Activated CD4-positive, alpha-beta T cell treated with anti-CD3 and anti-CD28 coated beads, Interleukin-2, amount 10 ng/mL, durations not matched to agents 7 days and 5 days (primary cell): ENCODE results near the gene RNF31. TPM values are rescaled to one million over a fixed set of nuclear protein-coding genes. Genes with fewer than 3 reads are reported as not detected.

Experiments used
- CTCF ChIA-PET: fragments of 350-600 bp; sonication (Branson Sonifier 250); formaldehyde crosslinking; loops from one replicate; lab custom pipeline; 2021; ENCODE audit warnings: antibody characterized with exemption; lab: Charles Lee
- POLR2A ChIA-PET: fragments of 350-600 bp; sonication (Branson Sonifier 250); formaldehyde crosslinking; loops from one replicate; lab custom pipeline; 2021; ENCODE audit warnings: antibody characterized with exemption; lab: Charles Lee
- DNase-seq: peaks from one replicate; pipeline ENCODE4 v3.0.0-alpha.2; 2020
- H3K27ac Mint-ChIP-seq: one replicate; pipeline ENCODE4 v1.8.0; 2021; ENCODE audit warnings: mild to moderate bottlenecking, moderate library complexity, mixed read lengths
- H3K27me3 Mint-ChIP-seq: one replicate; pipeline ENCODE4 v1.8.0; 2021; ENCODE audit warnings: mixed read lengths
- H3K36me3 Mint-ChIP-seq: one replicate; pipeline ENCODE4 v1.8.0; 2021; ENCODE audit warnings: low read depth, mixed read lengths
- H3K4me1 Mint-ChIP-seq: one replicate; pipeline ENCODE4 v1.8.0; 2021; ENCODE audit warnings: mixed read lengths
- H3K4me3 Mint-ChIP-seq: one replicate; pipeline ENCODE4 v1.8.0; 2021; ENCODE audit warnings: mild to moderate bottlenecking, moderate library complexity, mixed read lengths
- H3K9me3 Mint-ChIP-seq: one replicate; pipeline ENCODE4 v1.8.0; 2021; ENCODE audit warnings: mixed read lengths
- total RNA-seq, 2 experiments: library from RNA; stranded (reverse); gene quantifications; one replicate each; pipeline ENCODE4 v1.2.3, GENCODE V29; 2021

RNF31 gene
- total RNA-seq, 2 experiments from 2014 or later = 147 to 160 TPM

DNA sequence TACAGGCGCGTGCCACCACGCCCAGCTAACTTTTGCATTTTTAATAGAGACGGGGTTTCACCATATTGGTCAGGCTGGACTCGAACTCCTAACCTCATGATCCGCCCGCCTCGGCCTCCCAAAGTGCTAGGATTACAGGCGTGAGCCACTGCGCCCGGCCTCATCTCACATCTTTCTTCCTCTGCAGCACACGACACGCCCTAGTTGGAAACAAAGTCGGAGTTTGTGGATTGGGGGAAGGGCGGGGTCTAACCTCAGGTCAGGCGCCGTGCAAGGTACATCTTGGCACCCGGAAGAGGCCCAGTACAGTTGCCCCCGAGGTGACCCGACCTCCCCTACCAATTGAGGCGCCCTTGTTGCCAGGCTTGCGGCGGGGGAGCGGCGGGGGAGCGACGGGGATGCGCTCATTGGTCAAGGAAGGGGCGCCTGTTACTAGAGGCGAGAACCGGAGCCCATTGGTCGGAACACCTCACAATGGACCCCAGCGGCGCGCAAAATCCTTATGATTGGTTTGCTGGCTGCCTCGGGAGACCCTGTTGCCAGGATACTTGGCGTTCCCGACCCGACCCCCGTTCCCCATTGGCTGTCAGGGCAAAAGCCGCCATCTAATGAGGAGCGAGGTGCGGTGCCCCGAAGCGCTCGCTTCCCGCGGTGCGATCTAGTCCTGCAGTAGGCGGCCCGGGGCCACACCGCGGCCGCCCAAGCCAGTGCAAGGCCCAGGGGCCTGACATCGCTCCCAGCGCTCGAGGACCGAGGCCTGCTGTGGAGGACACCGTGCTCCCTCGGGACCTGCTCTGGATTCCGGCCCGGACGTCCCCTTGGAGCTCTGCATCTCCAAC is 24.3 kb downstream of the RNF31 start, which contains the start of gene REC8:
Gene REC8 (plus strand): TSS at position 659 of the 839 bp plus-strand sequence. CDS start 473 bp downstream, outside the sequence.
- peak within 1 kb of the TSS; percentile 69 for H3K4me3 Mint-ChIP-seq
- peaks cover 53% of the 10 kb centered on the region for H3K36me3 Mint-ChIP-seq
- DNase-seq = peak; percentile 67
- H3K27me3 Mint-ChIP-seq = no peaks in the 10 kb centered on the region
- no peaks in the 10 kb centered on the region for H3K9me3 Mint-ChIP-seq
- ChIA-PET POLR2A (interaction anchor here (0.6 kb wide), 1 partner anchor 9 kb away, joined by 3 read pairs; no protein-coding TSS in a partner anchor), CTCF (interaction anchor here (0.6 to 6.2 kb wide), 6 partner anchors 9 to 870 kb away, joined by 3 to 49 read pairs (median 8); partner anchors contain the start of genes EMC9, IPO4 and IRF9)
- peaks cover 55% of the 10 kb centered on the region for H3K4me1 Mint-ChIP-seq
- H3K27ac Mint-ChIP-seq = peak within 1 kb of the TSS; percentile 86

DNA sequence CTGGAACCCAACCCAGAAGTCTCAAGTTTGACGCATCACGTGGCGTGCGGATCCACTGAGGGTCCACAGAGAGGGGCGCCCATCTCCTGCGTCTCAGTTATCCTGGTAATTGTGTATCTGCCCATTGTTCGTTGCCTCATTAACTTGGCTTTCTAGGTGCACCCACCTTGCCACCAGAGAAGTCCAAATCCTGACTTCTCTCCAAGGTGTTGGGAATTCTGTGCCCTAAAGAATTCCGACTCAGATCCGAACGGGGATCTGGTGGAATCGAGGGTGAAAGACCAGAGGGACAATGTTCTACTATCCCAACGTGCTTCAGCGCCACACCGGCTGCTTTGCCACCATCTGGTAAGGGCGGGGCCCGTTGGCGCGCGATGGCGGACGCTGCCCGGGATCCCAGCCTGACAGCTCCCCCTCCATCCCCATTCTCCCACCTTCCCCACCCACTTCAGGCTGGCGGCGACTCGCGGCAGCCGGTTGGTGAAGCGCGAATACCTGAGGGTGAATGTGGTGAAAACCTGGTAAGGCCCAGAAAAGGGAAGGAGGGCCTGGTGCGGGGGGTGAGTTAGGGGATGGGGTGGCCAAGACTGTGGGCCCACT is 25.1 kb downstream of the RNF31 start:
- no peak for DNase-seq
- peak overlapping the region; percentile 69 for H3K4me3 Mint-ChIP-seq
- no peaks in the 10 kb centered on the region for H3K9me3 Mint-ChIP-seq
- no peak overlapping the region for H3K27ac Mint-ChIP-seq
- H3K36me3 Mint-ChIP-seq = peaks cover 51% of the 10 kb centered on the region
- POLR2A ChIA-PET = no interaction called here
- CTCF ChIA-PET = interaction anchor here (6.2 kb wide), 1 partner anchor 10 kb away, joined by 49 read pairs; the partner anchor contains the start of gene IRF9
- no peaks in the 10 kb centered on the region for H3K27me3 Mint-ChIP-seq
- peaks cover 49% of the 10 kb centered on the region for H3K4me1 Mint-ChIP-seq

DNA sequence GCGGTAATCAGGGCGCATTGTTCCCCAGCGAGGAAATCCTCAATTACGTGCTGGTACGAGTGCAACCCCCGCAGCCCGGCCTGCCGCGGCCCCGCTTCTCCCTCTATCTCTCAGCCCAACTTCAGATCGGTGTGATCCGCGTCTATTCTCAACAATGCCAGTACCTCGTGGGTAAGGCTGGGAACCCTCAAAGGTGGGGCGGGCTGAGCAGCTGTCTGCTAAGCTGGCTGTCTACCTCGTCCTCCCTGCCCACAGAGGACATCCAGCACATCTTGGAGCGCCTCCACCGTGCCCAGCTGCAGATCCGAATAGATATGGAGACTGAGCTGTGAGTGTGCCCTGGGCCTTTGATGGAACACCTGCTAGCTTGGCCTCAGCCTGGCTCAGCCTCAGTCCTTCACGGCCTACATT is 25.6 kb downstream of the RNF31 start:
- DNase-seq = no peak
- Mint-ChIP-seq H3K27ac (peak overlapping the region; percentile 54), H3K27me3 (no peaks in the 10 kb centered on the region), H3K4me3 (peak overlapping the region; percentile 69), H3K9me3 (no peaks in the 10 kb centered on the region), H3K36me3 (peaks cover 51% of the 10 kb centered on the region), H3K4me1 (peaks cover 45% of the 10 kb centered on the region)
- ChIA-PET POLR2A (no interaction called here), CTCF (interaction anchor here (1.1 to 6.2 kb wide), 3 partner anchors 10 to 16 kb away, joined by 5 to 49 read pairs (median 6); partner anchors contain the start of genes IPO4 and IRF9)

DNA sequence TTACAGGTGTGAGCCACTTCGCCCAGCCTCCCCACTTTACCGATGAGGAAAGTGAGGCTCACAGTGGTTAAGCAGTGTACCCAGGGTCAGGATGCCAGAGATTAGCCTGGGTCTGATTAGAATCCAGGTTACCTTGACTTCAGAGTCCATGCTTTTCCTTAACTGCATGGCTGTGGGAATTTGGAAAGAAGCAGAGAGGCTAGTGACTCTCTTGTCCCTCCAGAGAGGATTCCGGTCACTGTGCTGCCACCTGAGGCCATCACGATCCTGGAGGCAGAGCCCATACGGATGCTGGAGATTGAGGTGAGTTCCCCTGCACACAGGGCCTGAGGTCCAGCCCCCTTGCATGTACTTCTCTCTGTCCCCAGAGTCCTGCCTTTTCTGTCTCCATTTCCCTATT is 29.3 kb downstream of the RNF31 start:
- POLR2A ChIA-PET = no interaction called here
- no peak for DNase-seq
- Mint-ChIP-seq H3K4me1 (peaks cover 28% of the 10 kb centered on the region), H3K36me3 (peaks cover 46% of the 10 kb centered on the region), H3K4me3 (no peak overlapping the region), H3K27ac (no peak overlapping the region), H3K27me3 (no peaks in the 10 kb centered on the region), H3K9me3 (no peaks in the 10 kb centered on the region)
- CTCF ChIA-PET = interaction anchor here (0.8 to 6.2 kb wide), 4 partner anchors 9 to 86 kb away, joined by 3 to 49 read pairs (median 8); partner anchors contain the start of gene IRF9

DNA sequence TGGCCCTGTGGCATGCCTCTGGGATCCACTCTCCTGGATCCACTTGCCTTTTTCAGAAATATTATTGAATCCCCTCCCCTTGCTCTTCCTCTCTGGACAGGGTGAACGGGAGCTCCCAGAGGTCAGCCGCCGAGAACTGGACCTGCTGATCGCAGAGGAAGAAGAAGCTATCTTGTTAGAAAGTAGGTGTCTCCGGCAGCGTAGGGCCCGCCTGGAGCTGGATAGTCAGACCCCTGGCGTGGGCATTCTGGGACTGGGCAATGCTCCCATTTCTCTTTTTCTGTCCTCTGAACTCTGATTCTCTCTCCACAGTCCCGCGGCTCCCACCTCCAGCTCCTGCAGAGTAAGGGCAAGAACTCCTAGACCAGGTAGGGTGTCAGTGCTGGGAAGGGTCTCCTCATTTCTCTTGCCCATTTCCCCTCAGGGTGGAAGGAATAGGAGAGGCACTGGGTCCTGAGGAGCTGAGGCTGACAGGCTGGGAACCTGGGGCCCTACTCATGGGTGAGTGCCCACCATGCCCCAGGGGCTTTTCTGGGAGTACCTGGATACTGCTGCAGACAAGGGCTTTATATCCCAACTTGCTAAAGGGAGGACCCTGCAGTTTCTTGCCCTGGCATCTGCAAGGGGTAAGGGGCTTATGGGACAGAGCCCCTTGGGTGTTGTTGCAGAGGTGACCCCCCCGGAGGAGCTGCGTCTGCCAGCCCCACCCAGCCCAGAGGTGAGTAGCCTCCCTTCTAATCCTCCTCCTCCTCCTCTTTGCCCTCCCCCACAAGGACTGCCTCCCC is 29.9 kb downstream of the RNF31 start:
- no peak overlapping the region for H3K4me3 Mint-ChIP-seq
- no peaks in the 10 kb centered on the region for H3K27me3 Mint-ChIP-seq
- H3K9me3 Mint-ChIP-seq = no peaks in the 10 kb centered on the region
- no peak for DNase-seq
- peaks cover 48% of the 10 kb centered on the region for H3K36me3 Mint-ChIP-seq
- CTCF ChIA-PET = interaction anchor here (0.8 to 6.2 kb wide), 4 partner anchors 9 to 119 kb away, joined by 3 to 49 read pairs (median 4); partner anchors contain the start of gene IRF9
- no peak overlapping the region for H3K27ac Mint-ChIP-seq
- POLR2A ChIA-PET = no interaction called here
- H3K4me1 Mint-ChIP-seq = peaks cover 21% of the 10 kb centered on the region

DNA sequence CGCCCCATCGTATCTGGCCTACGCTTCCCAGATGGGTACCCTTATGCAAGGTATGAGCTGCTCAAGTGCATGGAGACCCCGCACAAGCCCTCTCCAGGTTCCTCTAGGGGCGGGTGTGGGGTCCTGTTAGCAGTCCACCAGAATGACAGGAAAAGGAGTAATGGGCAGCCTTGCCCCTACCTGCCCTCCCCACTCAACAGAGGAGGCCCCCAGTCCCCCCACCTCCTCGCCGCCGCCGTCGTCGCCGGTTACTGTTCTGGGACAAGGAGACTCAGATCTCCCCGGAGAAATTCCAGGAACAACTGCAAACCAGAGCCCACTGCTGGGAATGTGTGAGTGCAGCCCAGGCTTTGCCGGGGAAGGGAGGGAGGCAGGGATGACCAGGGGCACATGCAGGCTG is 30.6 kb downstream of the RNF31 start:
- Mint-ChIP-seq H3K27ac (no peak overlapping the region), H3K9me3 (no peaks in the 10 kb centered on the region), H3K4me3 (no peak overlapping the region), H3K4me1 (peaks cover 19% of the 10 kb centered on the region), H3K36me3 (peaks cover 51% of the 10 kb centered on the region), H3K27me3 (no peaks in the 10 kb centered on the region)
- POLR2A ChIA-PET = no interaction called here
- no peak for DNase-seq
- CTCF ChIA-PET = interaction anchor here (1.1 to 6.2 kb wide), 3 partner anchors 9 to 119 kb away, joined by 3 to 49 read pairs (median 4); partner anchors contain the start of gene IRF9

DNA sequence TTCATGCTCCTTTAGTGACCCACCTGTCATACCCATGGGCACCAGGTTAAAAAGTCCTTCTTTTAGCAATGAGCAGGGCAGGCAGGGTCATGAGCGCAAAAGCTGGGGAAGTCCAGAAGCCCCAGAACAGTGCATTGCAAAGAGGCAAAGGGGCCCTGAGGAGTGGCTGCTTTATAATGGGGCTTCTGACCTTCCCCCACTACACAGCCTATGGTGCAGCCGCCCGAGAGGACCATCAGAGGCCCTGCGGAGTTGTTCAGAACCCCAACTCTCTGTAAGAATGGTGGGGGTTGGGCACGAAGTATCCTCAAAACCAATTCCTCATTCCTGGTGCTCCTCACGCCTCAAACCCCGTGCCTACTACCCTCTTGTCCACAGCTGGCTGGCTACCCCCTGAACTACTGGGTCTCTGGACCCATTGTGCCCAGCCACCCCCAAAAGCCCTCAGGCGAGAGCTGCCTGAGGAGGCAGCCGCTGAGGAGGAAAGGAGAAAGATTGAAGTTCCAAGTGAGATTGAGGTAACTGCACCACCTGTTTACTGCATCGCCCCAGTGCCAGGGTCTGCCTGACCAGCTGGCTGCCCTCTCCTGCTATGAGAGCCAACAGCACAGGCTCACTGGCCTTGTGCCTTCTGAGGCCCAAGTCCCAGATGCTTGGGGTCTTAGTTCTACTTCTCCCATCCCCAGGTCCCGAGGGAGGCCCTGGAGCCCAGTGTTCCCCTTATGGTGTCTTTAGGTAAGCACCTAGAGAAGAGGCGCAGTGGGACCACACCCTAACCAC is 31.3 kb downstream of the RNF31 start:
- ChIA-PET CTCF (interaction anchor here (1.3 to 4.9 kb wide), 2 partner anchors 17 to 118 kb away, joined by 3 to 38 read pairs; partner anchors contain the start of gene IRF9), POLR2A (no interaction called here)
- Mint-ChIP-seq H3K9me3 (no peaks in the 10 kb centered on the region), H3K4me1 (peaks cover 14% of the 10 kb centered on the region), H3K27me3 (no peaks in the 10 kb centered on the region), H3K27ac (no peak overlapping the region), H3K4me3 (no peak overlapping the region), H3K36me3 (peaks cover 51% of the 10 kb centered on the region)
- no peak for DNase-seq

DNA sequence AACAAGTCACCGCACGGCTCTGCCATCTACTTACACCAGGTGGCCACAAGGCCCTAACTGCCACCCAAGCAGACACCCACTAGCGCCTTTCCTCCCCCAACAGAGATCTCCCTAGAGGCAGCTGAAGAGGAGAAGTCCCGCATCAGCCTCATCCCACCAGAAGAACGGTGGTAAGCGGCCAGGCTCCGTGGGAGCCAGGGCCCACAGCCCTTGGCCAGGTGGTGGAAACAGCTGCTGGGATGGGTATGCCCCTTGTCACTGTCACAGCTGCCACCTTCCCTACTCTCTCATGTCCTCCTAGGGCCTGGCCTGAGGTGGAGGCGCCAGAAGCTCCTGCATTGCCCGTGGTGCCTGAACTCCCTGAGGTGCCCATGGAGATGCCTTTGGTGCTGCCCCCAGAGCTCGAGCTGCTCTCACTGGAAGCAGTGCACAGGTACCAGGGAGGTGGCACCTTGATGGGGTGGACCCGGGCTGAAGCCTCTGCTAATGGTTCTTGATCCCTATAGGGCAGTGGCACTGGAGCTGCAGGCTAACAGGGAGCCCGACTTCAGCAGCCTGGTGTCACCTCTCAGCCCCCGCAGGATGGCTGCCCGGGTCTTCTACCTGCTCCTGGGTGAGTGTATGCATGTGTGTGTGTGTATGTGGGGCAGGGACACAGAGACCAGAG is 32.1 kb downstream of the RNF31 start:
- peaks cover 48% of the 10 kb centered on the region for H3K36me3 Mint-ChIP-seq

DNA sequence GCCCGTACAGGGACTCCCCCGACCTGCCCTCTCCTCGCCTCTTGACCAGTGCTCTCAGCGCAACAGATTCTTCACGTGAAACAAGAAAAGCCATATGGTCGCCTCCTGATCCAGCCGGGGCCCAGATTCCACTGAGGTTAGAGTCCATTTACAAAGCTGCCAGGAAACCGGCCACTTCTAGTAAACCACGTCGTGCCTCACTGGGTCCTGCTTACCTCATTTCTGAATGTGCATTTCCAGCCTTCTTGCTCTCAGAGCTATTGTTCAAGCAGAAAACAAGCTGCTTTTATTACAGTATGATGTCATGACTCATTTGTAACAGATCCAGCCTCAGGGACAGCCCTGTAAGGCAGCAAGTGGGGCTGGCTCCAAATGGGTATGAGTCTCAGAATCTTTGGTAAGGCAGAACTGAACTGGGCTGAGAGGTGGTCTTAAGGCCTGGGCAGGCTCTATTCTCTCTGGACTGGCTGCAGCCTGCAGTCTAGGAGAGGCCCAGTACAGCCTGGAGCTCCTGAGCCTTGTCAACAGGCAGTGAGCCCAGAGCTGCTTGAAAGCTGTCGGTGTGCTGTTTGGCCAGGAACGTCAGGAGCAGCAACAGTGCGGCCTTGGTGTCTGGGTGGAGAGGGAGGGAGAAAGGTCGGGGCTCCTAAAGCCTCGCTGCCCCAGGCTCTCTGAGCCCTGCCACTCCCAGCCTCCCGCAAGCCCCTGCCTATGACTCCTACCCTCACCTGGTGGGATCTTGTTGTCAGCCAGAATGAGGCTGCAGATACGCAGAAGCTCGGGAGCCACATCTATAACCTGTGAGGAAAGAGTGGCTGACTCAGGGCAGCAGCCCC is 32.9 kb downstream of the RNF31 start:
- CTCF ChIA-PET = interaction anchor here (0.5 to 4.9 kb wide), 4 partner anchors 11 to 19 kb away, joined by 3 to 38 read pairs (median 4); partner anchors contain the start of genes IRF9 and TM9SF1
- Mint-ChIP-seq H3K27ac (no peak overlapping the region), H3K4me1 (peaks cover 7% of the 10 kb centered on the region), H3K27me3 (no peaks in the 10 kb centered on the region), H3K4me3 (no peak overlapping the region), H3K9me3 (no peaks in the 10 kb centered on the region), H3K36me3 (peaks cover 46% of the 10 kb centered on the region)
- POLR2A ChIA-PET = interaction anchor here (0.6 kb wide), 1 partner anchor 20 kb away, joined by 5 read pairs; no protein-coding TSS in a partner anchor
- DNase-seq = no peak

More for the DNA sequence above, 32.1 kb downstream of the RNF31 start:
- ChIA-PET POLR2A (no interaction called here), CTCF (interaction anchor here (4.9 kb wide), 1 partner anchor 18 kb away, joined by 38 read pairs; the partner anchor contains the start of gene IRF9)
- no peak overlapping the region for H3K4me3 Mint-ChIP-seq
- H3K9me3 Mint-ChIP-seq = no peaks in the 10 kb centered on the region
- peaks cover 13% of the 10 kb centered on the region for H3K4me1 Mint-ChIP-seq
- H3K27me3 Mint-ChIP-seq = no peaks in the 10 kb centered on the region
- no peak for DNase-seq
- H3K27ac Mint-ChIP-seq = no peak overlapping the region

DNA sequence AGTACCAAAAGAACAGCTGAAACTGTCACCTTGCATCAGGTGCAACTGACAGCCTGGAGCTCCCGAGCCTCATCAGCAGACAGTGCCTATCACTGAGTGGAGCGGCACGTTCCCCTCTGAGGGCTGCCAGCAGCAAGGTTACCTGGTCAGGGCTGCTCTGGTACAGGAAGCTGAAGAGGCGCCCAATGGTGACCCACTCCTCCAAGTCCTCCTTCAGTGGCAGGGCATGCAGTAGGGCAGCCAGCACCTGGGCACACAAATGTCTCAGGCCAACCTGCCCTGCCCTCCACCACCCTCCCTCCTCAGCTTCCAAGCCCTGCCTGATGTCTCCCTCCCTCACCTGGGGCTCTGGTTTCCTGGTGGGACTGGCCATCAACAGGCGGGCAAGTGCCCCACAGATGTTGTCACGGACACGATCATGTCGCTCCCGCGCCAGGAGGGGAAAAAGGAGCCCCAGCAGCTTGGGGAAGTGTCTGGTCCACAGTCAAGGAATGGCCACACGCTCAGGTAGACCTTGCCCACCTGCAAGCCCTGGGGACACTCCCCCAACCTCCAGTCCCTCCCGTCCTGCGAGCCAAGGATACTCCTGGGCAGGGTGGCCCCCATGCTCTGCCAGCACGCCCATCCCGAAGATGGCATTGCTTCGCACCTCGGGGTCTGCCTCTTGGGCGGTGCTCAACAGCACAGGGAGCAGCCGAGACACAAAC is 34.2 kb downstream of the RNF31 start:
- CTCF ChIA-PET = interaction anchor here (0.6 to 4.9 kb wide), 6 partner anchors 11 to 250 kb away, joined by 3 to 38 read pairs (median 4); partner anchors contain the start of genes IRF9, MDP1 and TM9SF1
- no peak for DNase-seq
- POLR2A ChIA-PET = interaction anchor here (0.6 kb wide), 1 partner anchor 10 kb away, joined by 3 read pairs; no protein-coding TSS in a partner anchor
- no peak overlapping the region for H3K4me3 Mint-ChIP-seq
- no peaks in the 10 kb centered on the region for H3K9me3 Mint-ChIP-seq
- H3K27ac Mint-ChIP-seq = peak overlapping the region; percentile 6
- no peaks in the 10 kb centered on the region for H3K27me3 Mint-ChIP-seq
- peaks cover 49% of the 10 kb centered on the region for H3K36me3 Mint-ChIP-seq
- H3K4me1 Mint-ChIP-seq = peaks cover 8% of the 10 kb centered on the region
